Stimulated activated effector memory CD8-positive, alpha-beta T cell treated with anti-CD3 and anti-CD28 coated beads, Interleukin-12 subunit alpha, Interleukin-12 subunit beta, amount 100 ng/mL, for 72 hours (primary cell): ENCODE measurements around the gene CCNY.
A peak's percentile ranks its signal among the peaks of the same experiment; 100 is the strongest.
"Not testable (repeated sequence)": the region's sequence is repeated elsewhere in the genome, so short reads cannot be mapped to it uniquely, and the experiment has no call there.

Source experiments
- ATAC-seq: fragments of 150-1000 bp; cut with Tn5 transposase; 2 replicates; pipeline ENCODE4 v1.10.0; 2021
- DNase-seq, 2 donors: peaks; one replicate each; pipeline ENCODE4 v3.0.0; 2021 to 2022; ENCODE audit warnings: low spot score in 2 of 2
- H3K27ac Mint-ChIP-seq: one replicate; pipeline ENCODE4 v1.8.0; 2022; ENCODE audit warnings: mild to moderate bottlenecking, mixed read lengths
- H3K36me3 Mint-ChIP-seq: one replicate; pipeline ENCODE4 v1.8.0; 2022; ENCODE audit warnings: mild to moderate bottlenecking, mixed read lengths
- H3K4me1 Mint-ChIP-seq: one replicate; pipeline ENCODE4 v1.8.0; 2022; ENCODE audit warnings: mixed read lengths
- H3K4me3 Mint-ChIP-seq: one replicate; pipeline ENCODE4 v1.8.0; 2022; ENCODE audit warnings: mild to moderate bottlenecking, mixed read lengths
- H3K9me3 Mint-ChIP-seq: one replicate; pipeline ENCODE4 v1.8.0; 2022; ENCODE audit warnings: mixed read lengths

The CCNY gene

DNA sequence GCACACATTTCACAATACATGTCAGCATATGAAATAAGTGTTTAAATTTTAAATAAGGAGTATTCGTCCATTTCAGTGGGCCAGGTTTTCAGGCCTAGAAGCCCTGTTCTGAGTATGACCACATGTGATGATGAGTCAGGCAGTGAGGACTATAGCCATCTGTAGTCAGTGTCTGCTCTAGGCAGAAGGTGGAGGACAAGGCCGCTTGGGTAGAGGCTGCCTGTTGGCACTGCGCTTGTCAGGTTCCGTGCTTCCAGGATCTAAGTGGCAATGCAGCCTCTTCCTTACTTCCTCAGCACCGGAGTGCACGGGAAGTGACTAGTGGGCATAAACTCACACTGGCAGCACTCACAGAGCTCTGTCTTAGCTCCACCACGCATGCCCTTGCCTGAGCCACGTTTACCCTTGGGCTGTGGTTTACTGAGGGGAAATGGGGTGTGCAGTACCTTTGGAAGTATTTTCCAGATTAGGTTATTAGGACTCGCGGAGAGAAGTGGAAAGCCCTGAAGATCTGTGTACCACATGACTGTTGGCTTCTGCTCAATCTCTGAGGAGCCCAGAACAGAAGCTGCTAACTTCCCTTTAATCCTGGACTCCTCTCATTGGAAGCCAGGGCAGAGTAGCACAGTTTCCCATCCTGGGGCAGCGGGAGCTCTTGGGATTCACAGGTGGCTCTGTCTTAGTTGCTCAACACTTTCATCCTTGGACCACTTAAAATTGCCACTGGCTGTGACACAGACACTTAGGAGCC, 181.3 kb downstream of the CCNY start:
- no peak for DNase-seq
- peak; percentile 69 for ATAC-seq
- H3K4me3 Mint-ChIP-seq: no peak overlapping the region
- H3K36me3 Mint-ChIP-seq: no peaks in the 10 kb centered on the region
- H3K9me3 Mint-ChIP-seq: no peaks in the 10 kb centered on the region
- peaks cover 16% of the 10 kb centered on the region for H3K4me1 Mint-ChIP-seq
- no peak overlapping the region for H3K27ac Mint-ChIP-seq

DNA sequence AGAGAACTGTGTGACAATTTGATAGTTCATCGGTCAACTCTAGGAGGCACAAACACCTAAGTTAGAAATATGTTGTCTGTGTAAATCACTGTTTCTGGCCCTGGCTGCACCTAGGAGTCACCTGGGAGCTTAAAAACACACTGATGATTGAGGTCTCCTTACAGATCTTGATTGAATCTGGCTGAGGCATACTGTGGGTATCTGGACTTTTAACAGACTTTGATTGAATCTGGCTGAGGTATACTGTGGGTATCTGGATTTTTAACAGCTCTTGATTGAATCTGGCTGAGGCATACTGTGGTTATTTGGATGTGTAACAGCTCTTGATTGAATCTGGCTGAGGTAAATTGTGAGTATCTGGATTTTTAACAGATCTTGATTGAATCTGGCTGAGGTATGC, 181.9 kb downstream of the CCNY start:
- not testable (repeated sequence) for DNase-seq, H3K27ac Mint-ChIP-seq, H3K36me3 Mint-ChIP-seq, H3K9me3 Mint-ChIP-seq, H3K4me3 Mint-ChIP-seq, ATAC-seq
- H3K4me1 Mint-ChIP-seq: peaks cover 14% of the 10 kb centered on the region

DNA sequence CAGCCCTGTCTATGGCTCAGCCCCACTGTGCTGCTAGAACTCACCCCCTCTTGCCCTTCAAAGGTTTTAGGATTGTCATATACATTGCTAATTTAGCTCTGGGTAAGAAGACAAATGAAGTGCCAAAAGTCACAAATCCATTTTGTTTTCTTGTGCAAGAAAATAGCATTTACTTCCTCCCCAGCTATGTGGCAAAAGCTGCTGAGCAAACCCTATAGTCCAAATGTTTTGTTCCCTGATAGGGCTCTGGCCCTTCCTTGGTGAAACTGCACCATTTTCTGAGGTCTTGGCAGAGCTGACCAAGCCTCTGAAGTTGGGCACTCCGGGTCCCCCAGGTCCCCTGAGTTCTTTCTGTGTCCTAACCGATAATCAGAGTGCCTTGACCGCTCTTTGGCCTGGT, 184.7 kb downstream of the CCNY start:
- Mint-ChIP-seq H3K4me3 (no peak overlapping the region), H3K36me3 (no peaks in the 10 kb centered on the region), H3K4me1 (peaks cover 9% of the 10 kb centered on the region), H3K9me3 (no peaks in the 10 kb centered on the region), H3K27ac (no peak overlapping the region)
- no peak for DNase-seq
- ATAC-seq: no peak

DNA sequence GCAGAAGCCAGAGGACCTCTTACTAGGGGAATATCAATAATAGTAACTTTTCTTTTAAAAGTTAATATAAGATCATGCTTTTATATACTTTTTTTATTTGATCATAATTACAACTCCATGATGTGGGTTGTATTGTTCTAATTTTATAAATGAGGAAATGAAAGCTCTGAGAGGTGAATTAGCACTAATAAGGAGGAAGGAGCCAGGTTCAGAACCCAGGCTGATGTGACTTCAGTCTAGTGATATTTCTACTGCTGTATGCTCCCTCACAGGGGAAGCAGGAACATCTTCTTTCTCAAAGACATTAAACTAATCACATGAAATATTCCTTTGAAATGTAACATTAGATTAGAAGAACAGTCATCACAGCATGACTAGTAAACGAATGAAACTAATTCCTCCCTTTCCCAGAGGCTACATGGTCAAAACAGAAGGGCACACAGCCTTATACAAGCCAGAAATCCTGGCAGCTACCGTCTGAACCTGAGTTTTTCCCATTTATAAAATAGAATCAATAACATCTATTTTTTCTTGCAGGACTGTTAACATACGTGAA, 187.4 kb downstream of the CCNY start:
- Mint-ChIP-seq H3K4me1 (no peaks in the 10 kb centered on the region), H3K27ac (peak overlapping the region; percentile 37), H3K4me3 (no peak overlapping the region), H3K36me3 (no peaks in the 10 kb centered on the region), H3K9me3 (no peaks in the 10 kb centered on the region)
- DNase-seq: no peak
- no peak for ATAC-seq

DNA sequence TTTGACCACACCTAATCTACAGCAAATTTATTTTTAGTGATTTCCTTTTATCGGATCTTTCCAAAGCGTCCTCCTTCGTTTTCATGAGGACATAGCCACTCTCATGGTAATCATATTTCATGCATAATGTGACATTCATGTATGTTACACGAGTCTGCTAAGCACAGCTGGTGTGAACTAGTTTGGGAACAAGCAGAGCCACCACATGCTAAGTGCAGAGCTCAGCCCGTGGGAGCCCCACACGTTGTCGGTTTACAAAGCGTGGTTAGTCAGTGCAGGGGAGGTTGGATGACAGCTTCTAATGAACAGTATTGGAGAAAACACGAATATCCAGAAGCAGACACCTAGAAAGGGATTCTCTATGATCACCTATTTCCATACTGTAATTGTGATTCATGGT, 190.4 kb downstream of the CCNY start:
- H3K4me1 Mint-ChIP-seq: no peaks in the 10 kb centered on the region

DNA sequence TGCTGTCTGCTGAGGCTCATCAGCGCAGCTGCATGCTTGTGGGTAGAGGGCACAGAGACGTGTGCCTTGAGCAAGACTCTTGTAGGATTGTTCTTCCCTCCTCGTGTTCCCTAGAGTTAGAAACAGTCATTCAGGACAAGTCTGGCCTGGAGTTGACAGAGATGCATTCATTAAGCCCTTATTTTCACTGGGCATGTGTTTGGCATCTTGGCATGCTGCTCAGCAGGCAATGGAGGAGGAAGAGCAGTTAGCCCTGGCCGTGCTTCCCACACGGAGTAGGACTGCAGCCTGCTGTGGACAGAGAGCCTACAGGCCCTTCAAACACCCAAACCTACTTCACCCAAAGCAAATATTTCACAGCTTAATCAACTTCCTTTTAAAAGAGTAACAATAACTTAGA, 195.8 kb downstream of the CCNY start:
- no peaks in the 10 kb centered on the region for H3K4me1 Mint-ChIP-seq
- H3K4me3 Mint-ChIP-seq: no peak overlapping the region
- no peak for ATAC-seq
- H3K9me3 Mint-ChIP-seq: peaks cover 7% of the 10 kb centered on the region
- no peak for DNase-seq
- peaks cover 56% of the 10 kb centered on the region for H3K36me3 Mint-ChIP-seq
- peak overlapping the region; percentile 21 for H3K27ac Mint-ChIP-seq

More for the DNA sequence above, 190.4 kb downstream of the CCNY start:
- DNase-seq (no peak), ATAC-seq (no peak)
- Mint-ChIP-seq H3K27ac (peak overlapping the region; percentile 57), H3K36me3 (peaks cover 26% of the 10 kb centered on the region), H3K9me3 (no peaks in the 10 kb centered on the region), H3K4me3 (no peak overlapping the region)

DNA sequence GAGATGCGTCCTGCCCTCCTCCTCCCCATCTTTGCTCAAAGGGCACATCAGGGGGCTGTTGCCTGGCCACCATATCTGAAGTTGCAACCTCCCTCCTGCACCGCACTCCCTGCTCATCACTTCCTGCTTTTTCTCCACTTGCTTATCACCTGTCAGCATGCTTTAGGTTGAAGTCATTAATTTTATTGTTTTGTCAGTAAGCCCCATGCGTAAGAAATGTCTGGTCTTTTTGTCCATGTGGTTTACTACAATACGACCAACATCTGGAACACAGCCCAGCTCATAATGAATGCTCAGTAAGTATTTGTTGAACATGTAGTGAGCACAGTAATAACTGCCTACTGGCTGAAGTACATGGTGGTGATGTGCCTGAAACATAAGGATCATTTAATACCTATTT, 197.3 kb downstream of the CCNY start:
- Mint-ChIP-seq H3K9me3 (peaks cover 7% of the 10 kb centered on the region), H3K4me3 (no peak overlapping the region), H3K36me3 (peaks cover 56% of the 10 kb centered on the region), H3K27ac (no peak overlapping the region), H3K4me1 (peaks cover 13% of the 10 kb centered on the region)
- DNase-seq (no peak), ATAC-seq (no peak)

DNA sequence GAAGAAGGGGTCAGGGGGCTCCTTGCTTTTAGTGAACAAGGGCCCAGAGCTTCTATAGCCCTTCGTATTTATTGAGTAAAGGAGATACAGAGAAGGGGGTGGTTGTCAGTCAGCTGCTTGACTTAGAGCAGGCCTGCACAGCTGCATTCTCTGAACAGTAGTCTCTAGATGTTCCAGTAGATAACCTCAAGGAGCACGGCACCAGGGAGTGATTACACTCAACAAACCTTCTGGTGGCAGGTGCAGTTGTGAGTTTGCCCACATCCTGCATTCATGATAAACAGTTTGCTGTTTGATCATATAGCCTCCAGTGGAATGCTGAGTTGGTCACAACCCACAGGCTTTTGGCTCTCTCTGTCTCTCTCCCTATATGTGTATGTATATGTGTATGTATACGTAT, 198.8 kb downstream of the CCNY start:
- Mint-ChIP-seq H3K9me3 (peaks cover 7% of the 10 kb centered on the region), H3K36me3 (peaks cover 50% of the 10 kb centered on the region), H3K4me3 (no peak overlapping the region), H3K4me1 (peaks cover 18% of the 10 kb centered on the region), H3K27ac (no peak overlapping the region)
- ATAC-seq: no peak
- no peak for DNase-seq

DNA sequence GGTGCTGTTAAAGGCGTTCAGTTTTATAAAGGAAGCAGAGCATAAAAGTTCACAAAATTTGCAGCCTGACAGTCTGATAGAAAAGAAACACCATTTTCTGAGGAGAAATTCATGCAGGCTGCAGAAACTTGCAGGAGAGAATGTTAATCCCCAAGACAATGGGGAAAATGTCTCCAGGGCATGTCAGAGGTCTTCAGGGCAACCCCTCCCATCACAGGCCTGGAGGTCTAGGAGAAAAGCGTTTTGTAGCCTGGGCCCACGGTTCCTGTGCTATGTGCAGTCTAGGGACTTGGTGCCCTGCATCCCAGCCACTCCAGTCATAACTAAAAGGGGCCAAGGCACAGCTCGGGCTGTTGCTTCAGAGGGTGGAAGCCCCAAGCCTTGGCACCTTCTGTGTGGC, 200.5 kb downstream of the CCNY start:
- Mint-ChIP-seq H3K27ac (no peak overlapping the region), H3K4me3 (no peak overlapping the region), H3K4me1 (peaks cover 34% of the 10 kb centered on the region), H3K9me3 (peaks cover 7% of the 10 kb centered on the region), H3K36me3 (peaks cover 34% of the 10 kb centered on the region)
- no peak for DNase-seq
- no peak for ATAC-seq

DNA sequence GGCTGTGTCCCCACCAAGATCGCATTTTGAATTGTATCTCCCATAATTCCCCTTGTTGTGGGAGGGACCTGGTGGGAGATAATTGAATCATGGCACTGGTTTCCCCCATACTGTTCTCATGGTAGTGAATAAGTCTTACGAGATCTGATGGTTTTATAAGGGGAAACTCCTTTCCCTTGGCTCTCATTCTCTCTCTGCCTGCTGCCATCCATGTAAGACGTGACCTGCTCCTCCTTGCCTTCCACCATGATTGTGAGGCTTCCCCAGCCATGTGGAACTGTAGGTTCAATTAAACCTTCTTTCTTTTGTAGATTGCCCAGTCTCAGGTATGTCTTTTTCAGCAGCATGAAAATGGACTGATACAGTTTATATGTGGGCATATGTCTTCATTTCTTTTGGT, 201.6 kb downstream of the CCNY start:
- H3K27ac Mint-ChIP-seq: peak overlapping the region; percentile 55
- peaks cover 24% of the 10 kb centered on the region for H3K36me3 Mint-ChIP-seq
- not testable (repeated sequence) for DNase-seq, H3K9me3 Mint-ChIP-seq, ATAC-seq, H3K4me3 Mint-ChIP-seq
- H3K4me1 Mint-ChIP-seq: peaks cover 42% of the 10 kb centered on the region

DNA sequence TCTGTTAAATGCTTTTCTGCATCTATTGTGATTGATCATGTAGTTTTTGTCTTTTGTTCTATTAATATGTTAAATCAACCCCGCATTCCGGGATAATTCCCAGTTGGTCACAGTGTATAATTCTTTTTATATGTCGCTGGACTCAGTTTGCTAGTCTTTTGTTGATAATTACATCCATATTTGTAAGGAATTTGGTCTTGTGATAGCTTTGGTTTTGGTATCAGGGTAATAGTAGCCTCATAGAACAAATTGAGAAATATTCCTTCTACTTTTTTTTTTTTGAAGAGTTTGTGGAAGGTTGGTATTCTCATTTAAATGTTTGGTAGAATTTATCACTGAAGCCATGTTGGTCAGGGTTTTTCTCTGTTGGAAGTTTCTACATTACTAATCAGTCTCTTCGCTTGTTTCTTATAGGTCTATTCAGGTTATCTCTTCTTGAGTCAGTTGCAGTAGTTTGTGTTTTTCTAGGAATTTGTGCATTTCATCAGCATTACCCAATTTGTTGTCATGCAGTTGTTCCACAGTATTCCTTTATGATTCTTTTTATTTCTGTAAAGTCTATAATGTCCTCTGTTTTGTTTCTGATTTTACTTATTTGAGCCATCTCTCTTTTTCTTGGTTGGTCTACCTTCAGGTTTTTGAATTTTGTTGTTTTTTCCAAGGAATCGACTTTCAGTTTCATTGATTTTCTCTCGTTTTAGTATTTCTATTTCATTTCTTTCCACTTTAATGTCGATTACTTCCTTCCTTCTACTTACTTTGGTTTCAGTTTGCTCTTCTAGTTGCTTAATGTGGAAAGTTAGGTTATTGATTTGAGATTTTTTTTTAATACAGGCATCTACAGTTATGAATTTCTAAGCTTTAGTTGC, 204.2 kb downstream of the CCNY start:
- Mint-ChIP-seq H3K9me3 (peaks cover 4% of the 10 kb centered on the region), H3K36me3 (peaks cover 4% of the 10 kb centered on the region), H3K4me3 (peak overlapping the region; percentile 47), H3K27ac (peak overlapping the region; percentile 78), H3K4me1 (peaks cover 42% of the 10 kb centered on the region)
- peak; percentile 68 for ATAC-seq
- DNase-seq: no peak

DNA sequence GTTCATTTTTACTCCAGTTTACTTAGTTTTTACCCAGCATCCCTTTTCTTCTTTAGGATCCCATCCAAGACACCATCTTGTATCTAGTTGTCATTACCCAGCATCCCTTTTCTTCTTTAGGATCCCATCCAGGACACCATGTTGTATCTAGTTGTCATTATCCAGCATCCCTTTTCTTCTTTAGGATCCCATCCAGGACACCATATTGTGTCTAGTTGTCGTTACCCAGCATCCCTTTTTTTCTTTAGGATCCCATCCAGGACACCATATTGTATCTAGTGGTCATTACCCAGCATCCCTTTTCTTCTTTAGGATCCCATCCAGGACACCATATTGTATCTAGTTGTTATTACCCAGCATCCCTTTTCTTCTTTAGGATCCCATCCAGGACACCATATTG, 205.4 kb downstream of the CCNY start:
- H3K4me3 Mint-ChIP-seq: peak overlapping the region; percentile 47
- no peak for DNase-seq
- no peaks in the 10 kb centered on the region for H3K9me3 Mint-ChIP-seq
- peaks cover 4% of the 10 kb centered on the region for H3K36me3 Mint-ChIP-seq
- H3K4me1 Mint-ChIP-seq: peaks cover 42% of the 10 kb centered on the region
- no peak for ATAC-seq
- peak overlapping the region; percentile 54 for H3K27ac Mint-ChIP-seq

DNA sequence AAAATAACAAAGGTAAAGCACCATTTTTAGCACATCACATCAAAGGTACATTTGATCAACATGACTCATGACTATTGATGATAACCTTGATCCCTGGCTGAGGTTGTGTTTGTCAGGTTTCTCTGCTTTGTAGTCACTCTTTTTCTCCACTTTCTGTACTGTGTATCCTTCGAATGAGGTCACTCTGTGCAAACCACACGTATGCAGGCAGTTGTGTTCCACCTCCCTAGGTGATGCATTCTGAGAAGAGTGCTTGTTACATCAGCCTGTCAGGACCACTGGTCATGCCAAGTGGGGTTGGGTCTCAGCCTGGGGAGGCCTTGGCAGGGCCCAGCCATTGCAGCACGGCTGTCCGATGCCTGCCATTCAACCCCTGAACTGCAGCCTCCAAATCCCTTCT, 206.0 kb downstream of the CCNY start:
- Mint-ChIP-seq H3K27ac (peak overlapping the region; percentile 54), H3K9me3 (no peaks in the 10 kb centered on the region), H3K36me3 (peaks cover 4% of the 10 kb centered on the region), H3K4me3 (peak overlapping the region; percentile 36), H3K4me1 (peaks cover 41% of the 10 kb centered on the region)
- DNase-seq (no peak), ATAC-seq (peak; percentile 94)

DNA sequence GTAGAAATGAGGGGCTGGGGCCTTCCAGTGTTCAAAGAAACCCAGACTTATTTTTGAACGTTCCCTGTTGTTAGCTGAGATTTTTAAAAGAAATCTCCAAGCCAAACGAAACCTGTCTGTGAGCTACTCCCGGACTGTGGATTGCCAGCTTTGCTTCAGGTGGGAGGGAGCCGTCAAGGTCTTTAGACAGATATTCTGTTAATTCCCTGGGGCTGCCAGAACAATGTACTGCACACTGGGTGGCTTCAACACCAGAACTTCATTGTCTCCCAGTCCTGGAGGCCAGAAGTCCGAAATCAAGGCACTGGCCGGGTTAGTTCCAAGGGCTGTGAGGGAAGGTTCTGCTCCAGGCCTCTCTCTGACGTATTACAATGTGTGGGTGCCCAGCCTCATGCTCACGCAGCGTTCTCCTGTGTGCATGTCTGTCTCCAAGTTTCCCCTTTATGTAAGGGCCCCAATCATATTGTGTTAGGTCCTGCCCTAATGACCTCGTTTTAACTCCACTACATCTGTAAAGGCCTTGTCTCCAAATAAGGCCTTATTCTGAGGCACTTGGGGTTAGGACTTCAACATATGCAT, 208.9 kb downstream of the CCNY start:
- H3K27ac Mint-ChIP-seq: peak overlapping the region; percentile 51
- no peaks in the 10 kb centered on the region for H3K9me3 Mint-ChIP-seq
- DNase-seq (no peak), ATAC-seq (no peak)
- no peak overlapping the region for H3K4me3 Mint-ChIP-seq
- H3K4me1 Mint-ChIP-seq: peaks cover 25% of the 10 kb centered on the region
- H3K36me3 Mint-ChIP-seq: no peaks in the 10 kb centered on the region

DNA sequence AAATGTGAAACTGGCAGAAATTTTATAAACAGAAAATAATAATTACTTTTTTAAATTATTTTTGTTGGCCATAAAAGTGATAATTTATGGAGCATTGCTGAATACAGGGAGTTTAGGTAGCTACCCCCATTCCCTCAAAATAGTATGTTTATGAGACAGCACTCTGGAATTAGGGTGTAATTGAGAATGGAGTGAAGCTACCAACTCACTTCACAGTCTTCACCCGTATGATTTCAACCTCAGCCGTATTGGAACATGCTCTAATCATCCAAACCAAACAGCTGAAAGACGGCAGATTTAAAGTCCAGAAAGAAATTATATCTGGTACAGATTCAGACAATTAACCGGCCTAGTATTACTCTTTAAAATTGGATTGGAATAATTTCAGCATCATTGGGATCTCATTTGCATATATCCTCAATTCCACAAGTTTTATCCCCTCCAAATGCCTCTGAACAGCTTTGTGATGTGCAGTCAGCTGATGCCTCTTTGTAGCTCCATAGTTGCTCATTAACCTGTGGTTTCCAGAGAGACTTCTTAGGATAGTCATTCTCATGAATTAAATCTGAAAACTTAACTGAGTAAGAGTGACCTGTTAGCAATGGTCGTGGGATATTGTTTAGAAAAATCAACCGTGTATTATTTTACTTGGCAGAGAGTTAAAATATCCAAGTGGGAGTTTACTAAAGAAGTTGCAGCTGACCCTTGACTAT, 209.7 kb downstream of the CCNY start:
- H3K36me3 Mint-ChIP-seq: peaks cover under 1% of the 10 kb centered on the region
- DNase-seq (no peak), ATAC-seq (no peak)
- peak overlapping the region; percentile 51 for H3K27ac Mint-ChIP-seq
- no peaks in the 10 kb centered on the region for H3K9me3 Mint-ChIP-seq
- no peak overlapping the region for H3K4me3 Mint-ChIP-seq
- H3K4me1 Mint-ChIP-seq: peaks cover 25% of the 10 kb centered on the region
